ENCODE data around the gene DNM2.

DNM2 gene

GRCh38 chr19:10812902-10813404, 95.1 kb downstream of the DNM2 start:
- Histone ChIP-seq H3K27ac (ENCODE audit: low read depth, low read length) (no peak overlapping the region), H3K36me3 (ENCODE audit: control insufficient read depth, low read length) (peaks cover 10% of the 10 kb centered on the region; the same call in 1 of the 2 replicates), H3K4me3 (ENCODE audit: low read length) (no peak overlapping the region), H3K9me2 (replicated peaks; ENCODE audit: control insufficient read depth, low read length) (no peaks in the 10 kb centered on the region), H3F3A (ENCODE audit: control insufficient read depth, insufficient read depth) (no peaks in the 10 kb centered on the region), H3K27me3 (ENCODE audit: control insufficient read depth, low read length) (no peaks in the 10 kb centered on the region), H3K9me3 (ENCODE audit: control insufficient read depth, insufficient read depth, low read length) (no peaks in the 10 kb centered on the region), H4K20me1 (ENCODE audit: control insufficient read depth, insufficient read depth, low read depth, low read length) (no peaks in the 10 kb centered on the region), H3K4me1 (ENCODE audit: control insufficient read depth, low read length) (no peaks in the 10 kb centered on the region), H3K79me2 (ENCODE audit: control insufficient read depth, low read length) (no peaks in the 10 kb centered on the region), H3K4me2 (ENCODE audit: low read length) (no peak overlapping the region)
- no peak for TF ChIP-seq EZH2phosphoT487 (IDR thresholded peaks at IDR 0.05; ENCODE audit: borderline replicate concordance, low read length)
- TF ChIP-seq CTCF (IDR thresholded peaks at IDR 0.05; ENCODE audit: low read depth, low read length, poor library complexity, severe bottlenecking) = no peak

- Histone ChIP-seq H3K27ac (ENCODE audit: low read depth, low read length) (no peak overlapping the region), H3K9me2 (replicated peaks; ENCODE audit: control insufficient read depth, low read length) (no peaks in the 10 kb centered on the region), H3K4me2 (ENCODE audit: low read length) (no peak overlapping the region), H3K36me3 (ENCODE audit: control insufficient read depth, low read length) (peaks cover 12% of the 10 kb centered on the region; the same call in 1 of the 2 replicates), H3K4me1 (ENCODE audit: control insufficient read depth, low read length) (no peaks in the 10 kb centered on the region), H4K20me1 (ENCODE audit: control insufficient read depth, insufficient read depth, low read depth, low read length) (no peaks in the 10 kb centered on the region), H3K27me3 (ENCODE audit: control insufficient read depth, low read length) (no peaks in the 10 kb centered on the region), H3K4me3 (ENCODE audit: low read length) (no peak overlapping the region), H3K9me3 (ENCODE audit: control insufficient read depth, insufficient read depth, low read length) (no peaks in the 10 kb centered on the region), H3K79me2 (ENCODE audit: control insufficient read depth, low read length) (no peaks in the 10 kb centered on the region), H3F3A (ENCODE audit: control insufficient read depth, insufficient read depth) (no peaks in the 10 kb centered on the region)
- no peak for TF ChIP-seq EZH2phosphoT487 (IDR thresholded peaks at IDR 0.05; ENCODE audit: borderline replicate concordance, low read length)
- TF ChIP-seq CTCF (IDR thresholded peaks at IDR 0.05; ENCODE audit: low read depth, low read length, poor library complexity, severe bottlenecking) = no peak
Measured at GRCh38 chr19:10815007-10815536, 97.2 kb downstream of the DNM2 start.

- H3F3A ChIP-seq (ENCODE audit: control insufficient read depth, insufficient read depth) = no peaks in the 10 kb centered on the region
- no peak overlapping the region for H3K4me2 ChIP-seq (ENCODE audit: low read length)
- H3K4me3 ChIP-seq (ENCODE audit: low read length) = no peak overlapping the region
- H3K79me2 ChIP-seq (ENCODE audit: control insufficient read depth, low read length) = no peaks in the 10 kb centered on the region
- H3K9me2 ChIP-seq (replicated peaks; ENCODE audit: control insufficient read depth, low read length) = no peaks in the 10 kb centered on the region
- H3K9me3 ChIP-seq (ENCODE audit: control insufficient read depth, insufficient read depth, low read length) = no peaks in the 10 kb centered on the region
- H3K27me3 ChIP-seq (ENCODE audit: control insufficient read depth, low read length) = no peaks in the 10 kb centered on the region
- H3K27ac ChIP-seq (ENCODE audit: low read depth, low read length) = no peak overlapping the region
- H3K4me1 ChIP-seq (ENCODE audit: control insufficient read depth, low read length) = no peaks in the 10 kb centered on the region
- H4K20me1 ChIP-seq (ENCODE audit: control insufficient read depth, insufficient read depth, low read depth, low read length) = no peaks in the 10 kb centered on the region
- TF ChIP-seq EZH2phosphoT487 (IDR thresholded peaks at IDR 0.05; ENCODE audit: borderline replicate concordance, low read length) (no peak), CTCF (IDR thresholded peaks at IDR 0.05; ENCODE audit: low read depth, low read length, poor library complexity, severe bottlenecking) (no peak)
- H3K36me3 ChIP-seq (ENCODE audit: control insufficient read depth, low read length) = peaks cover 22% of the 10 kb centered on the region
Measured at GRCh38 chr19:10815969-10816644, 98.2 kb downstream of the DNM2 start.
